ENCODE measurements around the gene RNF169.

DNA sequence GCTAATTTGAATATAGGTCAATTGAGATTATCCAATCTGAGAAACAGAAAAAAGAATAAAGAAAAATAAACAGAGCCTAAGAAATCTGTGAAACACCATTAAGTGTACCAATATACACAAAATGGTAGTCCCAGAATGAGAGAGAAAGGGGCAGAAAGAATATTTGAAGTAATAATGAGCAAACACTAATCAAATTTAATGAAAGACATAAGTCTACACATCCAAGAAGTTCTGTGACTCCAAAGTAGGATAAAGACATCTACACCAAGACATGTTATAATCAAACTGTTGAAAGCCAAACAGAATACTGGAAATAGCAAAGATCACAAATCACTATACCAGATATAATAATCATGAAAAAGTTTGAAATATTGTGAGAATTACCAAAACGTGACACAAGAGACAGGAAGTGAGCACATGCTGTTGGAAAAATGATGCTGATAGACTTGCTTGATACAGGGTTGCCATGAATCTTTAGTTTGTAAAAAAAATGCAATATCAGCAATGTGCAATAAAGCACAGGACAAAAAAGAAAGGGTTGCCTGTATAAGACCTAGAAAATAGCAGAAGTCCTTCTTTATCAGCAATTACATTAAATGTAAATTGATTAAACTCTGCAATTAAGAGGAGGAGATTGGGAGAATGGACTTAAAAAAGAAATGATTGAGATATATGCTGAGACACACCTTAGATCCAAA, 75.8 kb downstream of the RNF169 start:
- TF ChIP-seq, protein P1, sequence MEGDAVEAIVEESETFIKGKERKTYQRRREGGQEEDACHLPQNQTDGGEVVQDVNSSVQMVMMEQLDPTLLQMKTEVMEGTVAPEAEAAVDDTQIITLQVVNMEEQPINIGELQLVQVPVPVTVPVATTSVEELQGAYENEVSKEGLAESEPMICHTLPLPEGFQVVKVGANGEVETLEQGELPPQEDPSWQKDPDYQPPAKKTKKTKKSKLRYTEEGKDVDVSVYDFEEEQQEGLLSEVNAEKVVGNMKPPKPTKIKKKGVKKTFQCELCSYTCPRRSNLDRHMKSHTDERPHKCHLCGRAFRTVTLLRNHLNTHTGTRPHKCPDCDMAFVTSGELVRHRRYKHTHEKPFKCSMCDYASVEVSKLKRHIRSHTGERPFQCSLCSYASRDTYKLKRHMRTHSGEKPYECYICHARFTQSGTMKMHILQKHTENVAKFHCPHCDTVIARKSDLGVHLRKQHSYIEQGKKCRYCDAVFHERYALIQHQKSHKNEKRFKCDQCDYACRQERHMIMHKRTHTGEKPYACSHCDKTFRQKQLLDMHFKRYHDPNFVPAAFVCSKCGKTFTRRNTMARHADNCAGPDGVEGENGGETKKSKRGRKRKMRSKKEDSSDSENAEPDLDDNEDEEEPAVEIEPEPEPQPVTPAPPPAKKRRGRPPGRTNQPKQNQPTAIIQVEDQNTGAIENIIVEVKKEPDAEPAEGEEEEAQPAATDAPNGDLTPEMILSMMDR (IDR thresholded peaks at IDR 0.05) = no peak
- TF ChIP-seq POLR2A (IDR thresholded peaks at IDR 0.05) (no peak), POLR2AphosphoS5 (IDR thresholded peaks at IDR 0.05; ENCODE audit: insufficient read depth in 1 of 2, low read depth in 1 of 2) (no peak)
